HG03571 (cell line): ENCODE data around the gene GFRA4.

Experiments used
- ATAC-seq: cut with Tn5 transposase; IDR thresholded peaks from one replicate; pipeline ENCODE4 v1.9.1; 2021; ENCODE audit not compliant: unreplicated experiment

Gene GFRA4

GRCh38 chr20:3655131-3655405, 8.1 kb downstream of the GFRA4 start:
- ATAC-seq = no peak

- no peak for ATAC-seq
Measured at GRCh38 chr20:3654326-3655130, 8.7 kb downstream of the GFRA4 start.

- no peak for ATAC-seq
Measured at GRCh38 chr20:3653921-3654320, 9.3 kb downstream of the GFRA4 start.

- no peak for ATAC-seq
Measured at GRCh38 chr20:3652676-3653596, 10.3 kb downstream of the GFRA4 start.

GRCh38 chr20:3652221-3652620, 11.0 kb downstream of the GFRA4 start:
- ATAC-seq = no peak

GRCh38 chr20:3651204-3651962, 11.8 kb downstream of the GFRA4 start:
- ATAC-seq = no peak

- no peak for ATAC-seq
Measured at GRCh38 chr20:3648951-3649350, 14.2 kb downstream of the GFRA4 start.

GRCh38 chr20:3647473-3647872, 15.7 kb downstream of the GFRA4 start:
- ATAC-seq = no peak

- no peak for ATAC-seq
Measured at GRCh38 chr20:3646651-3647050, 16.5 kb downstream of the GFRA4 start.

GRCh38 chr20:3646067-3646440, 17.1 kb downstream of the GFRA4 start:
- no peak for ATAC-seq

GRCh38 chr20:3645309-3646066, 17.7 kb downstream of the GFRA4 start:
- no peak for ATAC-seq

- ATAC-seq = no peak
Measured at GRCh38 chr20:3640259-3640658, 22.9 kb downstream of the GFRA4 start.

- ATAC-seq = no peak
Measured at GRCh38 chr20:3635346-3635745, 27.9 kb downstream of the GFRA4 start.

- no peak for ATAC-seq
Measured at GRCh38 chr20:3633913-3634478, 29.2 kb downstream of the GFRA4 start.

GRCh38 chr20:3632311-3633004, 30.7 kb downstream of the GFRA4 start:
- ATAC-seq = no peak

GRCh38 chr20:3631534-3631933, 31.7 kb downstream of the GFRA4 start:
- ATAC-seq = no peak

GRCh38 chr20:3630429-3630828, 32.8 kb downstream of the GFRA4 start:
- no peak for ATAC-seq

- ATAC-seq = no peak
Measured at GRCh38 chr20:3629893-3630292, 33.3 kb downstream of the GFRA4 start.

- no peak for ATAC-seq
Measured at GRCh38 chr20:3628502-3629314, 34.5 kb downstream of the GFRA4 start.
